Gastroesophageal sphincter (tissue), 4 donors: Measurements from ENCODE around the gene BMP8B. TPM values are rescaled to one million over a fixed set of nuclear protein-coding genes. Genes with fewer than 3 reads are reported as not detected.

Experiments used
- ATAC-seq: fragments of 150-250 bp; one replicate; pipeline ENCODE4 v1.9.1; 2016; ENCODE audit warnings: mild to moderate bottlenecking, moderate library complexity
- H3K27ac ChIP-seq, 4 donors: fragments of 200-600 bp; sonication (generic) in 3 of 4; 1 replicate in 3 of 4; 2 replicates in 1 of 4; pipeline ENCODE4 v1.5.1; 2016 to 2019
- H3K27me3 ChIP-seq: fragments of 200-600 bp; sonication (generic); one replicate; pipeline ENCODE4 v1.5.1; 2019
- H3K36me3 ChIP-seq, 2 donors: fragments of 200-600 bp; sonication (generic); one replicate each; pipeline ENCODE4 v1.5.1; 2019; ENCODE audit warnings: control low read depth in 1 of 2
- H3K4me1 ChIP-seq, 3 donors: fragments of 200-600 bp; sonication (generic); 1 replicate in 2 of 3; 2 replicates in 1 of 3; pipeline ENCODE4 v1.5.1; 2016 to 2019; ENCODE audit warnings: control low read depth in 2 of 3
- H3K4me3 ChIP-seq, 2 donors: fragments of 200-600 bp; sonication (generic); one replicate each; pipeline ENCODE4 v1.5.1; 2019; ENCODE audit warnings: mild to moderate bottlenecking in 1 of 2, moderate library complexity in 1 of 2
- H3K9me3 ChIP-seq, 3 donors: fragments of 200-600 bp; sonication (generic); one replicate each; pipeline ENCODE4 v1.5.1; 2017 to 2019; ENCODE audit warnings: control low read depth in 2 of 3
- CTCF ChIP-seq, 4 experiments: fragments of 200-600 bp in 2 of 4; fragments of 450-650 bp in 2 of 4; sonication (generic) in 1 of 4; IDR thresholded peaks; one replicate each; pipeline ENCODE4 v1.5.1; 2017 to 2019; ENCODE audit warnings: antibody characterized with exemption in 4 of 4, mild to moderate bottlenecking in 2 of 4, moderate library complexity in 2 of 4
- EP300 ChIP-seq: sonication (generic); formaldehyde crosslinking; IDR thresholded peaks from one replicate; pipeline ENCODE4 v1.6.1; 2017; ENCODE audit warnings: antibody characterized with exemption, mild to moderate bottlenecking
- POLR2A ChIP-seq, 2 donors: fragments of 450-650 bp; IDR thresholded peaks; one replicate each; pipeline ENCODE4 v1.6.1; 2017; ENCODE audit warnings: antibody characterized with exemption in 2 of 2, mild to moderate bottlenecking in 2 of 2, moderate library complexity in 1 of 2
- POLR2AphosphoS5 ChIP-seq: sonication (generic); formaldehyde crosslinking; IDR thresholded peaks from one replicate; pipeline ENCODE4 v1.6.1; 2017; ENCODE audit warnings: antibody characterized with exemption
- WGBS, 2 donors: methylation state at CpG; one replicate each; pipeline ENCODE4 v1.1.5; 2018; ENCODE audit warnings: low coverage in 1 of 2; 5-methylcytosine and 5-hydroxymethylcytosine counted together
- total RNA-seq, 4 donors: library from RNA; depleted of rRNA; stranded (reverse); fragments of >200 nt; gene quantifications; one replicate each; pipeline ENCODE4 v1.1.0, GENCODE V29; 2016

Gene BMP8B
- total RNA-seq, 4 donors from 2014 or later, result 2.0 to 4.5 (median 2.2) TPM

- H3K4me3 ChIP-seq, result no peak overlapping the region
- no peaks in the 10 kb centered on the region for H3K36me3 ChIP-seq
- peak overlapping the region in 1 of 4 donors; percentile 53 for H3K27ac ChIP-seq
- peaks cover 0 to 5% (median 0%) of the 10 kb centered on the region in 3 donors for H3K9me3 ChIP-seq
- H3K4me1 ChIP-seq, result peaks cover 0 to 18% (median 0%) of the 10 kb centered on the region in 3 donors
- 27 to 29% methylated on average over 5 of the region's 8 CpGs for WGBS, 2 donors
- peak; percentile 44 for TF ChIP-seq POLR2AphosphoS5
- TF ChIP-seq EP300, result no peak
- no peak for TF ChIP-seq CTCF (IDR thresholded peaks at IDR 0.05)
- ATAC-seq, result no peak
- H3K27me3 ChIP-seq, result no peaks in the 10 kb centered on the region
These were observed 20.3 kb upstream of the BMP8B start for GRCh38 chr1:39808784-39809517.

GRCh38 chr1:39805385-39805784 is 16.7 kb upstream of the BMP8B start:
- TF ChIP-seq CTCF (IDR thresholded peaks at IDR 0.05) (no peak), EP300 (no peak), POLR2AphosphoS5 (no peak), POLR2A (IDR thresholded peaks at IDR 0.05) (no peak)
- H3K36me3 ChIP-seq, result no peaks in the 10 kb centered on the region
- no peak overlapping the region for H3K4me3 ChIP-seq
- no peak for ATAC-seq
- H3K27ac ChIP-seq, result no peak overlapping the region
- peaks cover 0 to 18% (median 0%) of the 10 kb centered on the region in 3 donors for H3K4me1 ChIP-seq
- 100% methylated on average over 2 of the region's 2 CpGs for WGBS, 2 donors
- peaks cover 0 to 5% (median 0%) of the 10 kb centered on the region in 3 donors for H3K9me3 ChIP-seq
- no peaks in the 10 kb centered on the region for H3K27me3 ChIP-seq

- H3K27me3 ChIP-seq, result peaks cover 3% of the 10 kb centered on the region
- no peak for TF ChIP-seq POLR2AphosphoS5
- no peak for TF ChIP-seq CTCF (IDR thresholded peaks at IDR 0.05)
- no peak for TF ChIP-seq EP300
- no peak for TF ChIP-seq POLR2A (IDR thresholded peaks at IDR 0.05)
These were observed 14.0 kb upstream of the BMP8B start for GRCh38 chr1:39802496-39803260.

GRCh38 chr1:39800471-39800835 is 11.8 kb upstream of the BMP8B start:
- Histone ChIP-seq H3K27ac (no peak overlapping the region), H3K4me1 (peaks cover 0 to 5% (median 0%) of the 10 kb centered on the region in 3 donors), H3K36me3 (no peaks in the 10 kb centered on the region), H3K9me3 (peaks cover 0 to 2% (median 0%) of the 10 kb centered on the region in 3 donors), H3K4me3 (no peak overlapping the region), H3K27me3 (peaks cover 3% of the 10 kb centered on the region)
- TF ChIP-seq EP300 (no peak), CTCF (IDR thresholded peaks at IDR 0.05) (no peak), POLR2A (IDR thresholded peaks at IDR 0.05) (no peak), POLR2AphosphoS5 (no peak)
- no peak for ATAC-seq
- WGBS, 2 donors, result 86 to 90% methylated on average over 1 to 3 of the region's 3 CpGs

More at GRCh38 chr1:39802496-39803260, 14.0 kb upstream of the BMP8B start:
- Histone ChIP-seq H3K27ac (no peak overlapping the region), H3K9me3 (peaks cover 0 to 5% (median 0%) of the 10 kb centered on the region in 3 donors), H3K4me1 (peaks cover 0 to 5% (median 0%) of the 10 kb centered on the region in 3 donors), H3K36me3 (no peaks in the 10 kb centered on the region), H3K4me3 (no peak overlapping the region)
- ATAC-seq, result no peak
- WGBS, 2 donors, result 84 to 85% methylated on average over 7 to 12 of the region's 14 CpGs
